ENCODE results near the gene TRIM29. TPM values are rescaled to one million over a fixed set of nuclear protein-coding genes. Genes with fewer than 3 reads are reported as not detected.

TRIM29 gene
- total and polyA plus RNA-seq, 2 experiments from 2014 or later: not detected

DNA sequence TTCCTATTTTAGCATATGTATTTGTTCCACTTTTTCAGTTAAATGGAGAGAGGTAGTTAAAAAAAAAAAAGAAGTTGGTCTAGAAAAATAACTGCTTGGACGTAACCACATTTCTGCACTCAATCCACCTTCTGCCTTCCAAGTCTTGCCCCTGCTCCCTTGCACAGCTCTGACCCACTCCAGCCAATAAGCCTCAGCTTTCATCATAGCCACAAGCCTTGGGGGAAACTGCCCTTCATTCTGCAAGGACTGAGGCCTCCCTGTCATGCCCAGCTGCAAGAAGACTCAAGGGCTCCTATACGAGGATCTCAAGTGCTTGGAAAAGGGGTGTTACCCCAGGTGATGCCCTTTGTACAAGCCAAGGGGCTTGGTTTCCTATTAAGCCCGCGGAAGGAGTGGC, 37.0 kb upstream of the TRIM29 start:
- Histone ChIP-seq H3K4me1 (ENCODE audit: low read depth) (no peaks in the 10 kb centered on the region), H3K27me3 (peaks cover 77% of the 10 kb centered on the region), H3K36me3 (no peaks in the 10 kb centered on the region), H3K4me3 (no peak overlapping the region), H3K9me3 (ENCODE audit: low read depth) (no peaks in the 10 kb centered on the region), H3K27ac (no peak overlapping the region)
- TF ChIP-seq CTCF (IDR thresholded peaks at IDR 0.05; ENCODE audit: low read depth, low read length): no peak
- no peak for DNase-seq (ENCODE audit: low read depth in 1 of 2, low spot score in 1 of 2)

GRCh38 chr11:120173807-120174206, 35.9 kb upstream of the TRIM29 start:
- no peaks in the 10 kb centered on the region for H3K36me3 ChIP-seq
- no peaks in the 10 kb centered on the region for H3K4me1 ChIP-seq (ENCODE audit: low read depth)
- no peak for TF ChIP-seq CTCF (IDR thresholded peaks at IDR 0.05; ENCODE audit: low read depth, low read length)
- H3K4me3 ChIP-seq: no peak overlapping the region
- DNase-seq (ENCODE audit: low read depth in 1 of 2, low spot score in 1 of 2): peak in 1 of 2 donors; percentile 25
- H3K27ac ChIP-seq: no peak overlapping the region
- H3K27me3 ChIP-seq: peaks cover 82% of the 10 kb centered on the region
- no peaks in the 10 kb centered on the region for H3K9me3 ChIP-seq (ENCODE audit: low read depth)

DNA sequence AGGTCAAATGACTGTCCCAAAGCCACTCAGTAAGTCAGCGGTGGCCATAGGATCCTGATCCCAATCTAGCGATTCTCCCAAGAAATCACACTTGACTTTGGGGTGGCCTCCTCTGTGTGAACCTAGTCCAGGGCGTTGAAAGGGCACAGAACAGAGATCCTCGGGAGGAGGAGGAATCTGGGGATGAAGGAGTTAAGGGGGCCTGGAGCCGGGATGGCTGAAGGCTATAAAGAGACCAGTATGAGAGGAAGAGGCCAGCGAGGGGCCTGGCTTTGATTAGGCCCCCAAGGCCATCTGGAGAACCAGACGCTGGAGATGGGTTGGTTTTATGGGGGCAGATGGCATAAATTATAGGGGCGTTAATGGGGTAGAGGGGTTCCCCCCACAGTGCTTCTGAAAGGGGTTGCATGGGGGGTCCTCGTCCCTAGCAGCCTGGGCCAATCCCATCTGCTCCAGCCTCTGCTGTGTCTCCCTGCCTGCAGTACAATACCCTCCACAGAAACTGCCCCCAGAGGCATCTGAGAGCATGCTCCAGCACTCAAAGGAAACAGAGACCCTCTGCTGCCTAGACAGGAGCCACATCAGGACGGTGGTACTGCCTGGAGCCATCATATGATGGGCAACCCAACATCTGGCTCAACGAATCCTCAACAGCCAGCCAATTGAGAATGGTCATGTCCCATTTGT, 35.2 kb upstream of the TRIM29 start:
- Histone ChIP-seq H3K36me3 (no peaks in the 10 kb centered on the region), H3K27me3 (peaks cover 84% of the 10 kb centered on the region), H3K9me3 (ENCODE audit: low read depth) (no peaks in the 10 kb centered on the region), H3K4me3 (no peak overlapping the region), H3K4me1 (ENCODE audit: low read depth) (no peaks in the 10 kb centered on the region), H3K27ac (no peak overlapping the region)
- DNase-seq (ENCODE audit: low read depth in 1 of 2, low spot score in 1 of 2): no peak
- TF ChIP-seq CTCF (IDR thresholded peaks at IDR 0.05; ENCODE audit: low read depth, low read length): no peak

GRCh38 chr11:120172054-120172911, 34.4 kb upstream of the TRIM29 start:
- Histone ChIP-seq H3K36me3 (no peaks in the 10 kb centered on the region), H3K9me3 (ENCODE audit: low read depth) (no peaks in the 10 kb centered on the region), H3K27ac (no peak overlapping the region), H3K27me3 (peaks cover 85% of the 10 kb centered on the region), H3K4me1 (ENCODE audit: low read depth) (no peaks in the 10 kb centered on the region), H3K4me3 (no peak overlapping the region)
- peak; percentile 76 to 85 for DNase-seq (ENCODE audit: low read depth in 1 of 2, low spot score in 1 of 2)
- TF ChIP-seq CTCF (IDR thresholded peaks at IDR 0.05; ENCODE audit: low read depth, low read length): peak; percentile 84

GRCh38 chr11:120170741-120171261, 32.9 kb upstream of the TRIM29 start:
- Histone ChIP-seq H3K27me3 (peaks cover 85% of the 10 kb centered on the region), H3K9me3 (ENCODE audit: low read depth) (no peaks in the 10 kb centered on the region), H3K4me3 (no peak overlapping the region), H3K36me3 (no peaks in the 10 kb centered on the region), H3K27ac (no peak overlapping the region), H3K4me1 (ENCODE audit: low read depth) (no peaks in the 10 kb centered on the region)
- DNase-seq (ENCODE audit: low read depth in 1 of 2, low spot score in 1 of 2): no peak
- TF ChIP-seq CTCF (IDR thresholded peaks at IDR 0.05; ENCODE audit: low read depth, low read length): no peak

Data from cardiac muscle cell (in vitro differentiated cells and primary cell).